Small intestine (tissue), 7 donors: ENCODE data around the gene TSPAN5. TPM values are rescaled to one million over a fixed set of nuclear protein-coding genes. Genes with fewer than 3 reads are reported as not detected.

Source experiments
- DNase-seq, 2 donors: peaks; one replicate each; pipeline versions ENCODE4 v3.0.0 to v3.0.0-alpha.2; 2013
- FAIRE-seq: peaks from 2 replicates; lab custom pipeline; 2012; peaks lifted over from hg19 to GRCh38; lab: Jason Lieb, UNC
- H3K27ac ChIP-seq, 3 donors: one replicate each; pipeline ENCODE4 v1.5.1; 2013; ENCODE audit warnings: low read length in 2 of 3, mild to moderate bottlenecking in 2 of 3, control low read depth in 1 of 3, inconsistent platforms in 1 of 3, low read depth in 1 of 3, moderate library complexity in 1 of 3
- H3K27me3 ChIP-seq, 3 donors: one replicate each; pipeline ENCODE4 v1.6.1; 2013; ENCODE audit warnings: low read length in 3 of 3, inconsistent platforms in 1 of 3; ENCODE audit not compliant: control insufficient read depth in 3 of 3, insufficient read depth in 3 of 3
- H3K36me3 ChIP-seq, 3 donors: one replicate each; pipeline ENCODE4 v1.6.1; 2013; ENCODE audit warnings: low read length in 3 of 3, inconsistent platforms in 1 of 3, low read depth in 1 of 3, mild to moderate bottlenecking in 1 of 3, moderate library complexity in 1 of 3; ENCODE audit not compliant: control insufficient read depth in 3 of 3, insufficient read depth in 2 of 3
- H3K4me1 ChIP-seq, 3 donors: one replicate each; pipeline ENCODE4 v1.6.1; 2013; ENCODE audit warnings: low read length in 2 of 3, inconsistent platforms in 1 of 3, low read depth in 1 of 3, mild to moderate bottlenecking in 1 of 3, moderate library complexity in 1 of 3; ENCODE audit not compliant: control insufficient read depth in 3 of 3, insufficient read depth in 2 of 3
- H3K4me3 ChIP-seq, 3 donors: one replicate each; pipeline ENCODE4 v1.5.1; 2013; ENCODE audit warnings: low read length in 3 of 3, control low read depth in 1 of 3, inconsistent platforms in 1 of 3, low read depth in 1 of 3, mild to moderate bottlenecking in 1 of 3, moderate library complexity in 1 of 3
- H3K9me3 ChIP-seq, 2 donors: one replicate each; pipeline ENCODE4 v1.6.1; 2013; ENCODE audit warnings: low read depth in 1 of 2, low read length in 1 of 2; ENCODE audit not compliant: control insufficient read depth in 2 of 2, insufficient read depth in 1 of 2
- WGBS, 3 donors: extraction: QIAGEN DNeasy Blood & Tissue Kit; methylation state at CpG; one replicate each; pipeline ENCODE4 v1.1.7; 2013; 5-methylcytosine and 5-hydroxymethylcytosine counted together
- polyA plus RNA-seq, 4 donors: library from polyadenylated mRNA; stranded (reverse) in 3 of 4; unstranded in 1 of 4; fragments of 200-250 nt in 3 of 4; fragments of 120-200 nt in 1 of 4; gene quantifications; one replicate each; pipeline versions ENCODE4 v1.2.1 to v1.2.3, GENCODE V29; 2013
- donor health status: healthy with polysubstance abuse.
- donor health status: control.
- donor health status: control.
- donor health status: Bipolar disorder and iron deficiency.
- donor health status: healthy.

The TSPAN5 gene
- polyA plus RNA-seq, 4 donors: 0.67 to 4.9 (median 2.2) TPM

GRCh38 chr4:98639108-98639507 lies 19.3 kb downstream of the TSPAN5 start:
- no peaks in the 10 kb centered on the region for H3K36me3 ChIP-seq
- H3K27ac ChIP-seq: no peak overlapping the region
- H3K9me3 ChIP-seq: no peaks in the 10 kb centered on the region
- no peaks in the 10 kb centered on the region for H3K27me3 ChIP-seq
- H3K4me3 ChIP-seq: no peak overlapping the region
- no peak for FAIRE-seq
- DNase-seq: no peak
- no peaks in the 10 kb centered on the region for H3K4me1 ChIP-seq
- 89 to 97% (median 90%) methylated on average over 2 of the region's 2 CpGs for WGBS, 3 donors

DNA sequence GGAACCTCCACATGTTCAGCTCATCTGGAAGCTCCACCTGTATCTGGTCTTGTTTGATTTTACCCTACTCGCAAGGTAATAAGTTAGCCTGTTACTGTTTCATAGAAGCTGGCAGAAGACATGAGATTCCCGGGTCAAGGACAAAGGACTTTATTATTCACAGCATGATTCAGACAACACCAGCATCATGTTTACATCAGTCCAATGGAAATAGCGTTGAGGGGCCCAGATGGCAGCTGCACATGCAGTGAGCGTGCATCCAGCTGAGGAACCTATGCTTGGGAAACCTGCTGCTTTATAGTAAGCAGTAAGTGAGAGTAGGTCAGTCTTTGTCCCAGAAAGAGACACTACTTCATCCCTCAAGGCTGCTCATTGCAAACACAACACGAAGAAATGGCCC lies 19.8 kb downstream of the TSPAN5 start:
- Histone ChIP-seq H3K36me3 (no peaks in the 10 kb centered on the region), H3K27ac (no peak overlapping the region), H3K27me3 (no peaks in the 10 kb centered on the region), H3K4me1 (no peaks in the 10 kb centered on the region), H3K9me3 (no peaks in the 10 kb centered on the region), H3K4me3 (no peak overlapping the region)
- 79 to 94% (median 90%) methylated on average over 5 of the region's 5 CpGs for WGBS, 3 donors
- DNase-seq (no peak), FAIRE-seq (no peak)

DNA sequence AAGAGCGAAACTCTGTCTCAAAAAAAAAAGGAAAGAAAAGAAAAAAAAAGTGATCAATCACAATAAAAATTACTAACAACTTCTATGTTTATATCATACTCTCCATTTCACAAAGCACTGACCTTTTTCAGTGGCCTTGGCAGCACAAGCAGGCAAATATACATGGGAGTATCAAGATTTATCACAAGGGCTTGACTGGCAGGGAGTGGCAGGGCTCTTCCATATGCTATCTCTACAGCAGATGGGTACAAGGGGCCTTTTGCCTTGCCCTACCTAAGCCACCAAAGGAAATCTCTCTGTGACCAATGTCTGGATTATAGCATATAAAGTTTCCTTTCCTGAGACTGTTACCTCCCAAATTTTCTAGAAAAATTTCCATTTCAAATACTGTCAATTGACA lies 24.4 kb downstream of the TSPAN5 start:
- H3K27ac ChIP-seq: no peak overlapping the region
- H3K27me3 ChIP-seq: no peaks in the 10 kb centered on the region
- no peak for DNase-seq
- H3K9me3 ChIP-seq: no peaks in the 10 kb centered on the region
- WGBS, 3 donors: 92 to 100% (median 97%) methylated on average over 1 of the region's 1 CpG
- H3K4me3 ChIP-seq: no peak overlapping the region
- H3K36me3 ChIP-seq: no peaks in the 10 kb centered on the region
- no peaks in the 10 kb centered on the region for H3K4me1 ChIP-seq
- no peak for FAIRE-seq

DNA sequence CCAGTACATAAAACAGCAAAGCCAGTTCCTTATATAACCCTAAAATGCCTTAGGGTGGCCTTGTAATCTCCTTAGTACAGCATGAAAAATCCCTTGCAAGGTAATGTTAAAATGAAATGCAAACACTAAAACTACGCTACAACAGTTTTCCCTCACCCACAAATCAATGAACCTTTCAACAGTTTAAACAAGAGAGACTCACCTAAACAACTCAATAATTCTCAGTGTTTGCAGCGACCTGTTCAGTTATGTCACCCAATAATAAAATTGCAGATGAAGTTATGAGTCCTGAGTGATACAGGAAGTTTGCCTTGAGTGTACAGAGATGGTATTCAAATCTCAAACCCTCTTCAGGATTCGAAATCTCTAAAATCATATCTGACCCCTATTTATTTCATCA lies 25.3 kb downstream of the TSPAN5 start:
- Histone ChIP-seq H3K36me3 (no peaks in the 10 kb centered on the region), H3K4me1 (no peaks in the 10 kb centered on the region), H3K4me3 (no peak overlapping the region), H3K27me3 (no peaks in the 10 kb centered on the region), H3K27ac (no peak overlapping the region), H3K9me3 (peaks cover 0 to 2% of the 10 kb centered on the region in 2 donors)
- WGBS, 3 donors: 85 to 92% (median 91%) methylated on average over 3 of the region's 3 CpGs
- DNase-seq (no peak), FAIRE-seq (no peak)

- Histone ChIP-seq H3K27me3 (no peaks in the 10 kb centered on the region), H3K9me3 (peaks cover 0 to 2% of the 10 kb centered on the region in 2 donors), H3K27ac (no peak overlapping the region), H3K4me3 (no peak overlapping the region), H3K36me3 (no peaks in the 10 kb centered on the region), H3K4me1 (no peaks in the 10 kb centered on the region)
- WGBS, 3 donors: 85 to 90% (median 90%) methylated on average over 4 of the region's 4 CpGs
- FAIRE-seq: no peak
- no peak for DNase-seq
These were observed 26.2 kb downstream of the TSPAN5 start for GRCh38 chr4:98632258-98632657.

DNA sequence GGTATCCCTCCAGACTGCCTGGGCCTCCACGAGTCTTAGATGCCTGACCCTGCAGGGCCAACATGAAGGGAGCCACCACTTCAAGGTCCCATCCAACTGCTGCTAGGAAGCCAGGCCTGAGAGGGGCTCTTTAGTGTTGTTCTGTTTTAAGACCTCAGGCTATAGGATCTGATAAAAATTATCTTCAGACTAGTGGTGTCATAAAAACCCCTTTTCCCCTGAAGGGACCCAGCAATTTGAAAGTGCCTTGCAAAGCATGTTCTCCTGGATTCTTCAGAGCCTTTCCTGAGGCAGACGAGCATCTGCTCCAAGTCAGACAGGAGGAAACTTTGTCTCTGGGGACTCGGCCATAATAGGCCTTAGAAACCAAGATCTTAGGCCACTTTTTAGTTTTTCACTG lies 26.9 kb downstream of the TSPAN5 start:
- FAIRE-seq (no peak), DNase-seq (no peak)
- Histone ChIP-seq H3K4me1 (no peaks in the 10 kb centered on the region), H3K9me3 (peaks cover 0 to 2% of the 10 kb centered on the region in 2 donors), H3K27me3 (no peaks in the 10 kb centered on the region), H3K36me3 (no peaks in the 10 kb centered on the region), H3K4me3 (no peak overlapping the region), H3K27ac (no peak overlapping the region)
- WGBS, 3 donors: 73 to 80% (median 76%) methylated on average over 3 of the region's 3 CpGs

GRCh38 chr4:98630737-98631454 lies 27.5 kb downstream of the TSPAN5 start:
- Histone ChIP-seq H3K9me3 (peaks cover 0 to 2% of the 10 kb centered on the region in 2 donors), H3K27ac (no peak overlapping the region), H3K4me1 (no peaks in the 10 kb centered on the region), H3K36me3 (no peaks in the 10 kb centered on the region), H3K27me3 (no peaks in the 10 kb centered on the region), H3K4me3 (no peak overlapping the region)
- FAIRE-seq: no peak
- 85 to 88% (median 85%) methylated on average over 8 of the region's 8 CpGs for WGBS, 3 donors
- DNase-seq: no peak

GRCh38 chr4:98627531-98628257 lies 30.7 kb downstream of the TSPAN5 start:
- 48 to 52% (median 50%) methylated on average over 3 of the region's 3 CpGs for WGBS, 3 donors
- Histone ChIP-seq H3K9me3 (peaks cover 0 to 2% of the 10 kb centered on the region in 2 donors), H3K36me3 (no peaks in the 10 kb centered on the region), H3K27me3 (no peaks in the 10 kb centered on the region), H3K4me1 (no peaks in the 10 kb centered on the region), H3K4me3 (no peak overlapping the region), H3K27ac (no peak overlapping the region)
- FAIRE-seq: no peak
- no peak for DNase-seq
